GM18868 (cell line): ENCODE data around the gene SORCS2.

Experiments used
- ATAC-seq: cut with Tn5 transposase; IDR thresholded peaks from one replicate; pipeline ENCODE4 v1.9.1; 2021; ENCODE audit warnings: mild to moderate bottlenecking, moderate library complexity; ENCODE audit not compliant: unreplicated experiment

Gene SORCS2

DNA sequence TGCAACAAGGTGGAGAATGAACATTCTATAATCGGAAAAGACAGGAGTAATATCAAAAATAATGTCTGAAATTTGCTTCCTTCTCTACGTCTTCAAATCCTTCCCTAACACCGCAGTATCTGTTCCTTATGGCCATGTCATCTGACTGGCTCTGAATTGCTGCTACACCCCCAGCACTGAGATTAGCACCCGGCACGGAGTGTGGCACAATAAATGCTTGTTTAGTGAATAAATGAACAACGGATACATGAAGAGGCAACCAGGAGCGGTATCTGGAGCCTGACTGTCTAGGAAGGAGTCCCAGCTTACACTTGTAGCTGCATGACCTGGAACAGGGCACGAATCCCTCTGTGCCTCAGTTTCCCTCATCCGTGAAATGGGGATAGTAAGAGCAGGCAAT lies 583.1 kb downstream of the SORCS2 start:
- no peak for ATAC-seq

DNA sequence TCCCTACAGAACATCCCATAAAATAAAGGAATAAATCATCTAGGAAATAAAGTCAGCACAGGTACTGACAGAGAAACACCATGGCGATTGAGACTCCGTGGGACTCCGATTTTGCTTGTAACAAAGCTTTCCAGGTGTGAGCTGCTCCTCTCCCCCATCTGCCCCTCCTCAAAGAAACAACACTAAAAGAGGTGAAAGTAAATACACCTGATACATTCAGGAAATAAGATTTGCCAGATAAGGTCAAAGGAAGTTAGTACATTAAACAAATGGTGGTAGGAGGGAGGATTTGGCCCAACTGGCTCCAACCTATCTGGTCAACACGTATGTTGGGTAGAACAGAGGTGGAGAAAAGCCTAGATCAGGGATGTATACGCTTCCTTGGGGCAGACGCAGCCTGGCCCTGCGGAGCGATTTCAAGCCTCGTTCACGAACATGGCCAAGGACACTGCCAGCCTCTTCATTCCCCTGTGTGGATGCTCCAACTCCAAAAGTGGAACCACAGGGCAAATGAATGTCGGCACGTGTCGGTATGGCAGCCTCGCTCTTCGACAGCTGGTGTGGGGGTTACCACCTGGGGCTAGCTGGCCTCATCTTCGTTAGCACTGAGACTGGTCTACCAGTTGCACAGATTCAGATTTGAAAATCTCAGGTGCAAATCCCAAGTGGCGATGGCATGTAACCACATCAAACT lies 584.8 kb downstream of the SORCS2 start:
- no peak for ATAC-seq

DNA sequence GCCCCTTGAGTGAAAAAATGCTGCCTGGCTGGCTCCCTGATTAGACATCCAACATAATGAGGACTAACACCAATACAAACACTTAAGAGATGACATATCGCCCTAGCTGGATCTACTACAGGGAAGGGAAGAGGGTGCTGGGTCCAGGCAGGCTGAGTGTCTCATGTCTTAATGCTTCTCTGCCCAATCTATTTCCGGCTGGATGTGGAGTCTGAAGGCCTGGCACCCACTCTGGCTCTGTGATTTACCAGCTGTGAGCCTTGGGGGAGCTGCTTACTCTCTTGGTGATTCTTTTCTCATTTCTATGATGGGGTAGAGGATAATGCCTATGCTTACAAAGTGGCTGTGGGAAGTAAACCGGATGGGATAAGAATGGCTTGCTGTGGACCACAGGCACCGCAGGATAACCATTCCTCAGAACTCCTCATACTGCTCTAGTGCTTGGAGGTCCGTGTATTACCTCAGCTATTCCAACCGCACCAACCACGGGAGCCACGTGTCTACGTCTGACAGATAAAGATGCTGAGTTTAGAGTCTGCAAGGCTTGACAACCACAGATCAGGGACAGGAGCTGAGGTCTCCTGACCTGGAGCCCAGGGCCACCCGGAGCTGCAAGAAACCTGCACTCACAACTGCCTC lies 585.7 kb downstream of the SORCS2 start:
- ATAC-seq: no peak

DNA sequence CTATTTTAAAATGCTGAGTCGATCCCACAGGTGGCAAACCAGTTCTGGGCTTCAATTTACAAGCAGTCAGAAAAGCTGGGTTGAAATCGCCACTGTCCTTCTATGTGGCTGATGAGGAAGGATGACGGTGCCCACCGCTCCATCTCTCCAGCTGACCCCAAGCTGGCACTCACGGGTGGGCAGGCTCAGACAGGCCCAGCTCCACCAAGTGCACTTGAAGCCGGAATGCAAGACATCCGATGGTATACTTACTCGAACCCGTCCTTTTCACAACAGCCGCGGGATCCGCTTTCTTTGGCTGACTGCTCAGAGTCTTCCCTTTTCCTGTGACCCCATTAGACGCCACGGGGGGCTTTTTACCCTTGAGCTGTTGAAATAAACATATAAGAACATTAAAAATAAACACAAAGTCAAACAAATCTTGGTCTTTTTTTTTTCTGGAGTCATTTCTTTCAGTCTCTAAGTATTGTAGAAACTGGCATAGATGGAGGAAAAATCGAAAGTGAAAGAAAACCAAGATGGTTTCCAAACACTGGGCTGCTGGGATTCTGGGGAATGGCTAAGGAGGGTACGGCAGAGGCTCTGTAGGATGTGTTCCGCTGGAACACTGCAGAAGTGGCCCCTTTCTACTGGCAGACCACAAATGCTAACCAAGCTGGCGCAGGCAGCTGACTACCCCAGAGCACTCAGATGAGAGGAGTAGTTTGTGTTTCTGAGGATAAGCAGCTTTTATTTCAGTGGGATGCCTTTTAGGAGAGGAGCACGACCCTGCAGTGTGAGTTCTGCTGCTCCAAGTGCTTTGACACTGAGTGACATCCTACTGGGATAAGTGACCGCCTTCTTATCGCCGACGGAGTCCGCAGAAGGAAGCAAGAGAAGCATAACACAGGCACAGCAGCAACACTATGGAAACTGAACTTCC lies 586.4 kb downstream of the SORCS2 start:
- ATAC-seq: no peak

DNA sequence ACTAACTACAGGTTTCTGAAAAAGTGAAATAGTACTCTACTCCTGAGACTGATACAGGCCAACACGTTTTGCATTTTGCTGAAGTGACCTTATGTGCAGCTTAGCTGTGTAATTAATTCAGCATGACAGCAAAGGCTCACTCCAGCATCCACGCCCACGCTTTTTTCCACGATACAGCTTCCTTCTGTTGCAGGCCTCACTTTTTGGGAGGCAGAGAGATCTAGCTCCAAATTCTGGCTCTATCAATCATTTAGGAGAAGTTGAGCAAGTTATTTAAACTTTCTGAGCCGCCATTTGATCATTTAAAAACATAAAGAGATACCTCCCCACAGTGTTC lies 587.1 kb downstream of the SORCS2 start:
- ATAC-seq: no peak

DNA sequence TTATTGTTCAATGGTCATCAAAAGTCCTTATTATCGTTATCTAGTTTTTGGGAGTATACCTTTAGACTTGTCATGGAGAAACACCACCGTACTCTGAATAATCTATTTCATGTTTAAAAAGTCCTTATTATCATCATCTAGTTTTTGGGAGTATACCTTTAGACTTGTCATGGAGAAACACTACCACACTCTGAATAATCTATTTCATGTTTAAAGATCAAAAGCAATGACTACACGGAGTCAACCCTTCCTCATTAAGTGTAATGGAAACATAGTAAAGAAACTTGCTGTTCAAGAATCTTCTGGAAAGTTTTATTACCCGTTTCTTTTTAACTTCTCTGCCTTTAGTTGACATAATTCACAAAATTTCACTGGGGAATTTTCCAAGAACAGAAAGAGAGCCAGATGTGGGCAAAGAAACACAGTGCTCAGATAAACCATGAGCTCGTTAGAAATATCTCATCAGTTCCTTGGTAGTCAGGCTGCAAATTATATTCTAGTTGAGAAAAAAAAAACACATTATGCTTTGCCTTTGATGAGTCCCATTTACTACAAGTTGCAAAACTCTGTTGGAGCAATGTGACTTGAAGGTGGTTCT lies 588.5 kb downstream of the SORCS2 start:
- ATAC-seq: no peak

DNA sequence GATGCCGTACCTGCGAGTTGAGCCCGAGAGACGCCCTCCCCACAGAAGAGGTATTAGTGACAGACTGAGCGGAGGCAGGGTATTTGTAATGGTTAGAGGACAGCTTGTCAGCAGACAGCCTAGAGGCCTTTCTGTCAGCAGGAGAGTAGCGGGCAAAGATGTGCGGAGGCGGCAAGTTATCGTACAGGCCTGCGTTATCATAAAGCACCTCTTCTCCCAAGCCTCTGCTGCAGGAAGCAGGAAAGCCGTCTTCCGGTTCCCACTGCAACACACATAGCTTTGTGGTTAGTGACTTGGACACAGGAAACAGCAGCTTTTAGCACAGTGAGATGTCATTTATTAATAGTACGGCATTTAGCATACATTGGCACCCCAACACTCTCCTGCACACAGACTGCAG lies 589.0 kb downstream of the SORCS2 start:
- no peak for ATAC-seq

DNA sequence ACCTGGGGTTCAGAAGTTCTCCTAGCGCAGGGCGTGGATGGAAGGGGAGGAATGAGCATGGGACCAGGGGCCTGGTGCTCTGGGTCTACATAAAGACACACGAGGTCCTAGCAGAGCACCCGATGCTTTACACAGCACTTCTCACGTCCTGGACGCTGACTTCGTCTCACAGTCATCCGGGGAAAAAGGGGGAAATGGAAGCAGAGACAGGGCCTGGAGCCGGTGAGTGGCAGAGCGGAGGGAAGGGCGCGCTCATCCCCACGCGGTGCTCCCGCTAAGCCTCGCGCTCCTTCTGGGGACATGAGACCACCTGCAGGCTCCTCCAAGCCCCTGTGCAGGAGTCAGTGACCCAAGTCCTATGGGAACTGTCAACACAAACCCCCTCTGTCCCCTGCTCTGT lies 589.7 kb downstream of the SORCS2 start:
- no peak for ATAC-seq

DNA sequence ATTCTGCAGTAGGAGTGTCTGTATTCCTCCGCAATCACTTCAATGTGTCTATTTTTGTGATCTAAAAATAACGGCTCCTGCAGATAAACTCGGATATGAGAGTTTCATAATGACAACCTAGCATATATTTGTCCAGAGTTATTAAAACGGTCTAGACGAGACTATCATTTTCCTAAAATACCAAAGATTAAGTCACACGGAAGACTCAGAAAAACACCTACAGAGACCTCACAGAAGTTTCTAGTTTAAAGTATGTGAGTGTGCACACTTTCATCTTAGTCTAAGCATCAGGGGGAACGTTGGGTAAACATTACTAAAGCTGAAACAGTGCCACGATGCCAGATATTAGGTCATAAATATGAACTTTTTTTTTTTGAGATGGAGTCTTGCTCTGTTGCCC lies 590.4 kb downstream of the SORCS2 start:
- ATAC-seq: no peak

DNA sequence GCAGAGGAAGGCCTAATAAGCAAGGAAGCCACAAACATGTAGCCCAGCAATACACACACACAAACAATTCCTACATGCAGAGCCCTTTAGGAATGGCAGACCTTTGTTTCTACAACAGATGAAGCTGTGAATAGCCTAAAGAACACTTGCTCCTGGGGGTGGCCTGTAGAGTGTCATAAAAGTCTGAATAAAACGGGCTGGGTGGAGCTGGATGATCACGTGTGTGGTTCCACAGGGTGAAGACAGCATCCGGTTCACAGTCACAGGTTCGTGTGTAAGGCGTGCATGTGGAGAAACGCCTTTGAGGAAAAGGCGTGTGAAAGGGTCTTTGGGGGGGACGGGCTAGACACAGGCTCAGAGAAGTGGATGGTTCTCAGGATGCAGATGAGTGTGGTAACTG lies 591.2 kb downstream of the SORCS2 start:
- no peak for ATAC-seq

DNA sequence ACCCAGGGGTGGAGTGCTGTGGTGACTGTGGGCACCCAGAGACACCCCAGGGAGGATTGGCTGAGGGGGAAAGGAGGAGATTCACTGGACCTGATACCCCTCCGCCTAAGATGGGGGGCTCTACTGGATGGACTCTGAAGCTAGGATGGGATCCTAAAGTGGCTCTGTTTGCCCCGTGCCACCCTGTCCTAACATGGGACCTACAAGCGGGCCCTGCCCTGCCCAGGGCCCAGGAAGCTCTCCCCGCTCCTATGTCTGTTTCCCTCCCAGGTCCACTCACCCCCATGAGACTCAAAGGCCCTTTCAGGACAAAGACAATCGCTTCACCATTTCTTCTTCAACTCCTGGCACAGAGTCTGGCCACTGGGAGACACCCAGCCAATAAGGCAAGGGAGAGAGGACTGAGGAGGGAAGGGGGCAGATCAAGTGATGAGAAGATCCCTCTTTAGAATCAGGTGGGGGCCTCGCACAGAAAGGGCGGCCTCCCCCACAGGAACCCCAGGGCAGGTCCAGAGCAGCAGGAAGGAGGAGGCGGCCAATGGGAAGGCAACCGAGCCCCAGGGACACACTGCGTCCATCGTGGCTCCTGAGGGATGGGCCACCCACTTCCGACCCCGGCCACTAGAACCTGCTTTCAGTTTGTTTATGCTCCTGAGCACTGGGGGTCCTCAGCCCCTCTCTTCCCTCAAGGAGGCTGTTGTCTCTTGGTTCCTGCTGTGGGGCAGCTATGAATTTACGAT lies 592.0 kb downstream of the SORCS2 start:
- ATAC-seq: no peak

DNA sequence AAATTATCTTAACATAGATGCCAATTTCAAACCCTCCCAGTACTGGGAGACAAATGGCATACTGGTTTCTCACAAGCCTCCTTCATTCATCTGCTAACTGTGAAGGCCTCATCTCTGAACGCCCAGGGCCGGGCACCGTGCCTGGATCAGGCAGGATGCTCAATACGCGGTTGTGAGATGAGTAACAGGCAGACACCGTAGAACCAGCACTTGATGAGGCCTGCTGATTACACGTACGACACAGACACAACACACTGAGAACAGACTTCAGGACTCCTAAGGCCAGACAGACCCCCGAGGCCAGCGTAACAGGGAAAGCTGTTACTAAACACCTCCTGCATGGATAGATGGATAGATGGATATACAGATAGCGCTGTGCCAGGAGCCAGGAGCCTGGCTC lies 592.7 kb downstream of the SORCS2 start:
- no peak for ATAC-seq

DNA sequence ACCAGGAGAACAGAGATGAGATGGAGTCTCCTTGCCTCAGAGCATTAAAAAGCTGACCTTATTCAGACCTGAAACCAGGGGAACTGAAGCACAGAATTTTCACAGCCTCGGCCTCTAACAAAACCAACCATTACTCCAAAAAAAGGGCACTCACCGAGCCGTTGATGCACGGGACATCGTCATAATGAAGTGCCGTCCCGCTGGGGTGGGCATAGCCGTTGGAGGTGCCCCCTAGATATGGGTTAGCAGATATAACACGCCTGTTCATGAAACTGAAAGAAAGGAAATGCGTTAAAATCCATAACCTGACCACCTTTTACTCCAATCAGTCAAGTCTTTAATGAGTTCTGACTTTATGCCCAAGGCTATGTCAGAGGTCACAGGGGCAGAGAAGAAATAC lies 593.7 kb downstream of the SORCS2 start:
- no peak for ATAC-seq

DNA sequence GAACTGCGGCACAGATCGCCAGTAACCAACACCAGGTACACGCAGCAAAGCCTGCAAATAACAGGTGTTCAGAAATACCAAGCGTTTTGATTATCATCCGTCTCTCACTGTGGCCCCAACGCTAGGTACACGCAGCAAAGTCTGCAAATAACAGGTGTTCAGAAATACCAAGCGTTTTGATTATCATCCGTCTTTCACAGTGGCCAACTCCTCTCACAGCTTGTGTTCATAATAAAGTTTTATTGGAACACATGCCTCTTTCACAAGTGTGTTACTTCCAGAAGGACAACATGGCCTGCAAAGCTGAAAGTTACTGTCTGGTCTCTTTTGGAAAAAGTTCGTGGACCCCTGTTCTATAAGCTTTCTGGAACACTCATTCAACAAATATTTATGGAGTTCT lies 594.2 kb downstream of the SORCS2 start:
- ATAC-seq: no peak

DNA sequence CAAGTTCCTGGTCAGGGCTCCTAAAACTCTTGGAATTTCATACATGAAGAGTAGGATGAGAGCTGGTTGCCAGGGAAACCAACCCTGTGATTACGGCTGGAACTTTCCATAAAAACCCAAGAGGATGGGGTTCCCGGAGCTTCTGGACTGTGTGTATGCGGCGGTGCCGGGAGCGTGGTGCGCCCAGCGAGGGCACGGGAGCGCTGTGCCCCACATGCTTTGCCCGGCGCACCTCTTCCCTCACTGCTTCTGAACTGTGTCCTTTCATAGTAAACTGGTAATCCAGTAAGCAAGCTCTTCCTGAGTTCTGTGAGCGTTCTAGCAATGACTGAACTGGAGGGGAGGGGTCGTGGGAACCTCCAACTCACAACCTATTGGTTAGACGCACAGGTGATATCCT lies 594.7 kb downstream of the SORCS2 start:
- ATAC-seq: no peak

DNA sequence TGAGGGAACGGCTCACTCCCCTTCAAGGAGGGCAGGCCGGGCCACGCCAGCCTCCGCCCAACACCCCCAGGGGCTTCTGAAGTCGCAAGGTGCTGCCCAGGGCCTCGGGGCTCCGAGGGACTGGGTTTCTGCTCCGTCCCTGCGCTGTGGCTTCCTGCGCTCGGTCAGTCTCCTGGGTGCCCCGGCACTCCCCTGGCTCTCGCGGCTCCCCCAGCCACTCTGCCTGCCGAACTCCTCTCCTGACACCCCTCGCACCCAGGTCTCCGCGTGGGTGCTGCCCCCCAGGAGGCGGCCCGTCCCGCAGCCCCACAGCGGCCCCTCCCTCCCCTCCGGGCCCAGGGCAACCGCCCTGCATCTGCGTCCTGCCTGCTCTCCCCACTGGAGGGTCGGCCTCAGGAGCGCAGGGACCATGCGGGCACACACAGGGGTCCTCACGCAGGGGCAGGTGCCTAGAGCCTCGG lies 595.4 kb downstream of the SORCS2 start:
- no peak for ATAC-seq

DNA sequence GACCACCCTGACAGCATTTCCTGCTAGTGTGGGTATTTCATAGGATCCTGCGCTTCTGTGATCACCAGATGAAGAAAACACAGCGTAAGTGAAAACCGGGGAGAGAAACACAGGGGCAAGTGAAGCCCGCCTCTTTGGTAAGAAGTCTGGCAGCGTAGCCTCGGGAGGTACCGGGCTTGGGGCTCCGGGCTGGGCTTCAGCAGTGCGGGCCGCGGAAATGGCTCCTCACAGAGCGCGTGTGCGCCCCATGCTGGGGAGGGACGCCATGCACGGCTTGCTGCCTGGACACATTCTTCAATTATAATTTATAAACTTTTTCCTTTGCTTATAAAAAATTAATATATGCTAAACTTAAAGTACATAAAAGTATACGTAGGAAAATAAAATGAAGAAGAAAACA lies 595.9 kb downstream of the SORCS2 start:
- no peak for ATAC-seq

DNA sequence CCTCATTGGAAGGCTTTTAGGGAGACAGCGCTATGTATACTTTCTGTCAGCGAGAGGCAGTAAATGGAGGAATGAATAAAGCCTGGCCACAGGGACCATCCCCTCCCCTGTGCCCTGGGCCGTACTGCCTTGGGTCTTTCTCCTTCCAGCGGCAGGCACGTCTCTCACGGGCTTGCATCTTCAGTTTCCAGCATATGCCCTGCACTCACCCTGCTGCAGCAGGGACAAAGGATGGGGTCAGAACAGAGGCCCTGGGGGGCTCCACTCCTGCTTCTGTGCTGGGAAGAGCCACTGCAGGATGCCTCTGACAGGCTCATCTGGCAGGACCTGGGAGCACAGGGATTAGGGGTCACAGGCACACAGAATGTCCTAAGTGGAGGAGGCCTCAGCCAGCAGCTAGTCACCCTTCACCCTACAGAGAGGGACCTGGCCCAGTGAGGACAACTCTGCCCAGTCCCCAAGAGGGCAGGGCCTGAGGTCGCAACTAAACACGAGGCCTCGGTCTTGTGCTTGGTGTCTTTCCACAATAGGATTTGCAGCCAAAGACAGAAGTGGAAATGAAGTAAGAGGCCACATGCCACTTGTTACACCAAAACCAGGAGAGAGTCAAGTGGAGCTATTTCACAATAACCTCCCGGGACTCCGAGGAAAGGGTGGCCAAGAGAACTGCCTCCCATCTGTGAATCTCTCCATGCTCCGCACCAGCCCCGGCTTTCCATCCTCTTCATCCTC lies 596.5 kb downstream of the SORCS2 start:
- ATAC-seq: no peak

DNA sequence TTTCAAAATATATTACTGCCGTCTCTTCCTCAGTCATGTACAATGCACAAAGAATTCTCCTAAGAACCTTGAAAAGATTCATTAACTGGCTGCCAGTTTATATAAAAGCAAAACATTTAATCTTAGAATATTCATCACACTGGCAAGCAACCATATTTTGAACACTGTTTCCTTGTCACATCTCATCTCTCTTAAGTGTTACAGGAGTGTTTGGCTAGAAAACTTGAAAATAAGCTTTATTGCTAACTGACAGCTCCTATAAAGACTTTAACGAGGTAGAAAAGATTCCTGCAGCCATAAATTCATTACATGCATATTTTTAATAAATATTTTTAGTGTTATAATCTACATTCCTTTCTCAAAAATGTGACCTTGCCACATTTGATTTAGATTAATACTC lies 597.7 kb downstream of the SORCS2 start:
- no peak for ATAC-seq

DNA sequence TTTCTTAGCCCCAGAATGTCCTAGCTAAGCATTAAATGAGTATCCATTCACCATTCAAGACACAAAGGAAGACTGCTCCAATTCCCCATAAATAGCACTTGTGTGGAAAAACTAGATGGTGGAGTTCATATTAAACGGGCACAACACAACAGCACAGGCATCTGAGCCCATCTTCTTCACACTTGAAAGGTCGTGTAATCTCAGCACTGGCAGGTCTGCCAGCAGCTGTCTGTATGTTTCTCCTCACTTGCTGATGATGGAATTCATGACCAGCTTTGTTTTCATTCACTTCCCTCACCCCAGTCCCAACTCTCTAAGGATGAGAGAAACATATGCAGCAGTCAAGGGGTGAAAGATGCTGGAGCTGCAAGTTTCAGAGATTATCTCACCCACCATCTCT lies 598.7 kb downstream of the SORCS2 start:
- ATAC-seq: no peak
